Adrenal gland (tissue), 5 donors: ENCODE measurements around the gene PCNT.

Experiments
- CTCF ChIP-seq, 6 experiments: fragments of 450-650 bp in 4 of 6; fragments of 200-600 bp in 2 of 6; sonication (generic) in 1 of 6; IDR thresholded peaks; 1 replicate in 5 of 6; 2 replicates in 1 of 6; pipeline versions ENCODE4 v1.5.1 to v1.8.0; 2016 to 2021; ENCODE audit warnings: antibody characterized with exemption in 6 of 6, mild to moderate bottlenecking in 2 of 6, moderate library complexity in 1 of 6
- POLR2A ChIP-seq, 2 donors: fragments of 450-650 bp; IDR thresholded peaks; one replicate each; pipeline ENCODE4 v1.6.1; 2017; ENCODE audit warnings: antibody characterized with exemption in 2 of 2, mild to moderate bottlenecking in 2 of 2, moderate library complexity in 1 of 2
- donor health status: DM: no; HTN: no; CAD: no.

GRCh38 chr21:46354518-46354917 is 30.6 kb downstream of the PCNT start:
- no peak for TF ChIP-seq CTCF (IDR thresholded peaks at IDR 0.05)
- no peak for TF ChIP-seq POLR2A (IDR thresholded peaks at IDR 0.05)
